Measurements from ENCODE around the gene POC1B.

POC1B gene

DNA sequence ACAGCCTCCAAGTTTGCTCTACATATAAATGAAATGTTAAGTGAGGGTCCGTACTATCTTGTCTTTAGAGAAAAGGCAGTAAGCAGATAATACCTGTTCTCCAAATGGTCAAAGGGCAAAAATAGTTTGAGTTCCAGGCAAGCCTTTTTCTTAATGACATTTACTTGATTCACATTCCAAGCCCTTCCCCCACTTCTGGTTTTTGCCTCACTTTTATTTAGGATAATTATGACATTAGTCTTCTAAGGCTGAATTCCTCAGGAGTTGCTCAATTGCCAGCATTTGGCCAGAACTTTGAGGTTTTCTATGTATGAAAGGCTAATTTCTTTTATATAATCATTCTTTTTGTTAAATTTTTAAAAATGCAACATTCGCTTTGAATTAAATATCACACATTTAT is 111.0 kb downstream of the POC1B start:
- no peak for DNase-seq

DNA sequence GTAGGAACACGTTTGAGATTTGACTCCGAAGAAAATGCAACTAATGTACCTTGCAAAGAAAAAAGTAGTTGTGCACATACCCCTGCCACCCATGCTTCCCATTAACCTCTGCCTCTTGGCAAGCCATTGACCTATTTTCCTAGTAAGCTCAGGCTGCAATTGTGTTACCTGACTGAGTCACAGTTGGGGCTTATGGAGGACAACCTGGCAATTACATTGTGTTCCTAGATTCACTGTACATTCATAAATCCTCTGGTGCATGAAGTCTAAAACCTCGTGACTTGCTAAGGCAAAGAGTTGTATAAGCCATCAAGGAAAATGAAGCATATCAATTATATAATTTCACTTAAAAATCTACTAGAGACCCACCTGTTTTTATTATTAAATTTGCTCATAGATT is 111.5 kb downstream of the POC1B start:
- no peak for DNase-seq

DNA sequence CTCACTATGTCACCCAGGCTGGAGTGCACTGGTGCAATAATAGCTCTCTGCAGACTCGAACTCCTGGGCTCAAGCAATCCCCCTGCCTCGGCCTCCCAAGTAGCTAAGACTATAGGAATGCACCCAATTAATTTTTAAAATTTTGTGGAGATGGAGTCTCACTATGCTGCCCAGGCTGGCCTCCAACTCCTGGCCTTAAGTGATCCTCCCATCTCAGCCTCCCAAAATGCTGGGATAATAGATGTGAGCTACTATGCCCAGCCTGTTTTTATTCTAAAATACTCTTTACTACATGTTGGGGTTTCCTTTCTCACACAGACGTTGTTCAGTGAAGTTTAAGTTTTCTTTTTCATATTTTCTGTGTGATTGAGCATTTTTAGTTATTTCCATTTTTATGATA is 112.6 kb downstream of the POC1B start:
- DNase-seq: no peak

DNA sequence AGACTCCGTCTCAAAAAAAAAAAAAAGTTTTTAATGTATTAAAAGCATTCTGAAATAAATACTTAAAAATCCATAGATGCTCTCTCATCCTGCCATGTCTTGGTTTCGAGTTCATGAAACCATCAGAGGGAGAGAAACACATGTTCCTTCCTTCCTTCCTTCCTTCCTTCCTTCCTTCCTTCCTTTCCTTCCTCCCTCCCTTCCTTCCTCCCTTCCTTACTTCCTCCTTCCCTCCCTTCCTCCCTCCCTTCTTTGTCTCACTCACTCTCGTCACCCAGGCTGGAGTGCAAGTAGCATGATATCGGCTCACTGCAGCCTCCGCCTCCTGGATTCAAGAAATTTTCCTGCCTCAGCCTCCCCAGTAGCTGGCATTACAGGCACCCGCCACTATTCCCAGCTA is 113.2 kb downstream of the POC1B start:
- DNase-seq: no peak

DNA sequence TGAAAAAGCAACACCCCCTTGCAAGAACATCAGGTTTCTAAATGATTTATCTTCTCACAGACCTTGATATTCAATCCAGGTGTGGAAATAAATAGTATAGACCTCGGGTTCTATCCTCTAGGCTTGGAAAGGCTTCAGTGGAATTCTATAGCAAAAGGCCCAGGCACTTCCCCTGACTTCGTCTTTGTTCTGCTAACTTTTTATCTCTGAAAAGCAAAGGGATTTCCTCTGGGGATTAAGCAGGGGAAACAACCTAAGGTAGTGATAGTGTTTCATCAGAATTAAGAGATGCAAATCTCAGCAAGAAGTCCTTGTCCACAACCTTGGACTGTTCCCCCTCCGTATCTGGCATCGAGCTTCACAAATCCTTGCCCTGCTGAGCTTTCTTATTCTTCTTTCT is 114.0 kb downstream of the POC1B start:
- no peak for DNase-seq

DNA sequence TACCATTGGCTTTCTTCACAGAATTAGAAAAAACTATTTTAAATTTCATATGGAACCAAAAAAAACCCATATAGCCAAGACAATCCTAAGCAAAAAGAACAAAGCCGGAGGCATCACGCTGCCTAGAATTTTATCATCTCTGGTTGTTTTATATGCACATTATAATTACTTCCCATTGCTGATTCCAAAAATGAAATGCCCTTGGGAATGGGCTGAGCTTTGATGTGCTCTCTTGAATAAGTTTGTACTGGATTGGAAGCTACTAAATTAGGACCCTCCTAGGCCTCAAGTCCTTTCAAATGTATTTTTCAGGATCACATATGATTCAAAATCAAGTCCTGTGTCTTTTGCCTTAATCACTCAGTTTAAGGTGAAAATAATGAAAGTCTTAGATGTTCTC is 114.6 kb downstream of the POC1B start:
- DNase-seq: no peak

DNA sequence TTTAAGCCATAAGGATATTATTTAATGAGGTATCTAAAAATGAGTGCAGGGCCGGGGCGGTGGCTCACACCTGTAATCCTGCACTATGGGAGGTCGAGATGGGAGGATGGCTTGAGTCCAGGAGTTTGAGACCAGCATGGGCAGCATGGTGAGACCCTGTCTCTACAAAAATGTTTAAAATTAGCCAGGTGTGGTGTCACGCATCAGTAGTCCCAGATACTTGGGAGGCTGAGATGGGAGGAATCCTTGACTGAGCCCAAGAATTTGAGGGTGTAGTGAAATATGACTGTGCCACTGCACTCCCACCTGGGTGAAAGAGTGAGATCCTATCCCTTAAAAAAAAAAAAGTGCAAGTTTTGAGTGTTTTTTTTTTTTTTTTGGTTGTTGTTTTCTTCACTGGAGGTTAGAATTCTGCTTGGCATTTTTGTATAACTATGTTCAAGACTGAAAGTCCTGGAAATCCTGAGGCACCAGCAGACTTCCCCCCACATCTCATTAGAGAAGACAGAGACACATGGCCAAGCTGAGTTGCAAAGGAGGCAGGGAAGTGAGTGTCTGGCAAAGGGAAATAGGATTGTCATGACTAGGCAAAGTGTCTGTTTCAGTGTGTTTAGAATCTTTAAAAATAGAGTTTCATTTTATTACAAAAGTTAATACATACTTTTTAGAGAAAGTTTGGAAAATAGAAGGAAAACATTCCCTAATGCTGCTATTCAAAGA is 120.1 kb downstream of the POC1B start:
- no peak for DNase-seq

DNA sequence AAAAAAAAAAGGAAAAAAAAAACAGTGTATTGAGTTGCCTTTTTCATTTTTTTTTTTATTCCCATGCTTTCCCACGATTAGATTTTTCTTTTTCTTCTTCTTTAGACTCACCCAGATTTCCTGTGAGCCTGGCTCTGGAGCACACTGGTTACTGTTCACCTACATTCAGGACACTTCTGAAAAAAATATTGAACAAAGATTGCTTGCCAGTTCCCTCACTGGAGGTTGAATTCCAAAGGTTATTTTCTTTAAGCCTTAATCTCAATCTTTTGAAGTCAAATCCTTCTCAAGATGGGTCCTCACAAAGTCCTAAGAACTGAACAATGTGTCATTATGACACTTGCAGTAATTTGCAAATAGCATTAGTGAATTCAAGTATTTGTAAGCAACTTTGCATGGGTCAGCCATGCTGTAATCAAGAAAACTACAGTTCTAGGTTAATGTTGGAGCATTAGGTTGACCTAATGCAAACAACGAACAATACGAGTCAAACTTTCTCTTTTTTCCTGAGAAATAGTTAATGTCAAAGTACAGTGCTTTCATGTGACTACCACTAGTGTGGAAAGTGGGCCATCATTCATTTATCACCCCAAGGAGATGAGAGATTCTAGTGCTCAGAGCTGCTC is 124.3 kb downstream of the POC1B start:
- no peak for DNase-seq

DNA sequence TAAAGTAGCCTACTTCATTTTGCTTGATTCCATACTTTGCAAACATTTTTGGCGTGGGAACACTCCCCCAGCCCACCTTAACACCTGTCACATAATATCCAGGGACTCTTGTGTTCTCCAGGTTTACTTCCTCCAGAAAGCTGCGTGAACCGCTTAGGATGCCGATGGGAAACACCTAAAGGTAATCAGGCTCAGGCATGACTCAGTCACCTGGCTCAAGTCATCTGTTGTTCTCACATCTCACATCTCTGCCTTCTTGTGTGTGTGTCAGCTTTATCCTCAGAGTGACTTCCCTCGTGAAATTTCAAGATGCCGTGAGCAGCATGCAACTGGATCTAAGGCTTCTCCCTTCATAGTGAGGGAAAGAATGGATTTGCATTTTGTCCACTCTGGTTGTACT is 125.4 kb downstream of the POC1B start:
- DNase-seq: no peak

DNA sequence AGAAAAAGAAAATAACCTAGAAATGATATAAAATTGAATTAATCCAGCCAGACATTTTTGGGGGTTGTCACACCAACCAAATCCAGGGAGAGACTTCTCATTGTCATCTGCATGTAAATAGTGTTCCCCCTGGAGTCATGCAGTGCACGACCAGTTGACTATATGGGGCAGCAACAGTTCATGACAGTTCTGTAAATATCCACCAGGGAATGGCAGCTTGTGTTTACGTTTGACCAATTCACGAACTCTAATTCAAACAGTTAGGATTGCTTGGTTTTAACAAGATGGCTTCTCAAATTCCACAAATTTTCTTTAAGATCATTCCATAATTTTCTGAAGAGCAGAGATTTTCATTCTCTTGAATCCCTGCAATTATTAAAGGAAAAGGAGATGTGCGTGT is 130.1 kb downstream of the POC1B start:
- no peak for DNase-seq

DNA sequence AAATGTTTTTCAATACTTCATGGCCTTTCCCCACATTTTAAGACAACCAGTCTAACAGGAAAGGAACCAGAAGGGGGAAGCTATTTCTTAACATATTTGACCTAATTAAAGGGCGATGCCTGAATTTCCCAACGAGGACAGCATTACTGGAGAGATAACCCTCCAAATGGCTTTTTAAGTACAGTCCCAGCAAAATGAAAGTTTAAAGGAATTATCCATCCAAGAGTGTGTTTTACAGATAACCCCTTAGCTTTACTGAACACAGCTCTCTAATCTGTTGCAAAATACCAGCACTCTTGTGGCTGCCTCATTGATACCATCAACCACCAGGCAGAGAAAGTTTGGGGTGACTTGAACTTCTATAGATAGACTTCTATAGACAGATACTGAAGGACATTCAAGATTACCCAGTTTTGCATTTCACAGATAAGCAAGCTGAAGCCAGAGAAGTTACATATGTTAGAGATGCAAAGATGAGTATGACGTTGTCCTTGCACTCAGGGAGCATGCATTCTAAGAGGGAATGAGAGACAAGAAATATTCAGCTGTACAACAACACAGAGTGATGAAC is 132.2 kb downstream of the POC1B start:
- no peak for DNase-seq

DNA sequence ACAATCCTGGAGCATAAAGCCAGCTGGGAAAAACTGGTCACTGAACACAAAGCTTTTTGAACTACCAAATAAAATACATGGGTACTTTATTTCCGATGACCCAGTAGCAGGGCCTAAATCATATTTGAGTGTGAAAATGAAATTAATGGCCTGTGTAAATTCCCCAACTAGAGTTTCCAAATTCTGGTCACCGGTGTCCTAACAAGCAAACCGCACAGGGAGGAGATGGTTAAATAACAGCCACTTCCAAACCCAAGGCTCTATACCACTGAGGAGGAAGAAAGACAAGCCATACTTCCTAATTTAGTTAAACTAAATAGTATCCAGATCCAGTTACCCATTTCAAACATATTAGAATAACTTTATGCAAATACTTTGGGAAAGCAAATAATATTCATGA is 133.5 kb downstream of the POC1B start:
- DNase-seq: no peak

DNA sequence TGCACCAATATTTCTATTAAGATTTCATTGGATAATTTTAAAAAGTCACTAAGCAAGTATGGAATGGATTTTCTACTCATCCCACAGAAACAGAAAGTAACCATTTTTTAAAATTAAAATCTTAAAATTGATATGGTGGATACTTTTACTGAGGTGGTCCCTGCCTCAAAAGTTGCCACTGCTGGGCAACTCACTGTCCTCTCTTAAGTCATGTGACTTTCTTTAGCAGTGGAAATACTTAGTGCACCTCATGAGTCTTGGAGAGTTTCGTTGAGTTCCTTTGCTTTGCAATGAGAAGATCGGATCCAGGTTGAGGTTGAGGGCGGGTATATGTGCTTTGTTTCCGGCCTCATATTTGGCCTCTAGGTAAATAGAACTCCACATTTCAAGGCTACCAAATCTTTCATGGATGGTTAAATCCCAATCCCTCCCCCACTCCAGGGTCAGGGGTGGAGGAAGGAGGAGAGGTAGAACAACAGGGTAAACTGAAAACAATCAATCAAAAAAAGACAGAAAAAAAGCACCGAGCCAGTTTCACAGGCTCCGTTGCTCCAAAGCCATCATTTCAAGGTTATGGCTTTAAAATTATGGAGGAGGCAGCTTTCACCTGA is 134.0 kb downstream of the POC1B start:
- DNase-seq: no peak

DNA sequence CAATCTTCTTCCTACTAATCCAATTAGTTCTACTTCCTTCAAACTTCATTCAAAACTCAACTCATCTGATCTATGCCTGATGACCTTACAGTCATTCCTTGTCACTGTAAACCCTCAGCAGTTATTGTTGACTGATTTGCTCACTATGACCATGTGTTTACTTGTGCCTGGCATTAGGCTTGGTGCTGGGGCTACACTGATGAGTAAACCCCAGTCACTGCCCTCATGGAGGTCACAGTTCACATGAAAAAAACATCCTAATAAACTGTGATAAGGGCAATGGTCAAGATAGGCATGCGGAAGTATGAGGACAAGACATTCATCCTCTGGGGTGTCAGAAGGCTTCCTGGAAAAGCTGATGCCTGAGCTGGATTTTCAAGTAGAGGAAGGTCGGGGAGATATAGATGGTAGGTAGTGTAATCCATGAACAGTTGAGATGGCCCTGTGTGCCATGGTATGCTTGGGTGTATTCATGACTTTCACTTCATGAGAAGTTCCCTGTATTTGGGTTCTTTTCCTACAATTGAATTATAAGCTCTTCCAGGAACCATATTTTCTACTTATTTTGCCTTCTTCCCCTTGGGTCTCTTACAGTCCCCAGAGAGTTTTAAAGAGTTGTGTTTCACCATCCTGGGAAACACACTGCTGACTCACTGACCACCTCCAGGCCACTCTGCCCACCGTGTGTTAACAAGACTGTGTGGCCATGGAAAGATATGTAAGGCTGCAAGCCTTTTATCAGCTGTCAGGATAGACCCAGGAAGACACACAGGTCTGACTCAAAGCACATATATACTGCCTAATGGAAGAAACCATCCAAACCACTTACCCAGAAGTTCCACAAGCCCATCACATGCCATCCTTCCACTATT is 134.8 kb downstream of the POC1B start:
- DNase-seq: no peak

DNA sequence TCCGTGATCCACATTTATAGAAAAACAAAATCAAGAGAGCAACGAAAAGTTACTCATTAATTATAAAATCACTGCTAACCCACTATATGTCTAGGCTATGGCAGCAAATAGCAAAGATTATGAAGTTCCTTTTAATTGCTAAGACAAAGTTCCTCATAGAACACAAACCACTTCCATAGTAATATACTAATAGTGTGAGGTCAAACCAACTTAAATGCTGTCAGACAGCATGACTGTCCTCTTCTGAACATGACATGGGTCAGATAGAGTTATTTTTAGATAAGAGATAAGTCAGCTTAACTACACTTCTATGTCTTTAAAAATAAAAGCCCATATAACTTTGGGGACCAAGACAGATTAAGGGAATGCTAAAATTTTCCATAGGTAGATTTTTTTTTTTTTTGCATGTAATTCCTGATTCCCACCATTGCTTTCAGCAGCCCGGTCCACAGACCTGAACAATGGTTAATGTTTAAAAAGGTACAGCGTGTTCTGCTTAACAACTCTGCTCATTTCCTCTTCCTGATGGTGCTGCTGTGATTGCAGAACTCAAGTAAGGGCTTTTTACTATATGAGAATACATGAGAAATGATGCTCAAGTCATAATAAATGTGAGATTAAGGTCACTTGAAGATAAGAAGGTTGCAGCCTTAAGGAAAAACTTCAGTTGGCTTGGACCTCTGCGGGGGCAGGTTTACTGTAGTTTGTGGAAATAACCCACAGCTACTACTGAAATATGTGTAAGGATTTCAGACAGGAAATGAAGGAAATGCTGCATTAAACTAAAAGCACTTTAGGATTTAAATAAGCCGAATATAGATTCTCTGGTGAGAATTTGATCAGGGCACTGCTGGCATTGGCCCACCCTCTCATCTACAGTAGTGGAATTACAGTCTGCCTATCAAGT is 135.8 kb downstream of the POC1B start:
- no peak for DNase-seq

DNA sequence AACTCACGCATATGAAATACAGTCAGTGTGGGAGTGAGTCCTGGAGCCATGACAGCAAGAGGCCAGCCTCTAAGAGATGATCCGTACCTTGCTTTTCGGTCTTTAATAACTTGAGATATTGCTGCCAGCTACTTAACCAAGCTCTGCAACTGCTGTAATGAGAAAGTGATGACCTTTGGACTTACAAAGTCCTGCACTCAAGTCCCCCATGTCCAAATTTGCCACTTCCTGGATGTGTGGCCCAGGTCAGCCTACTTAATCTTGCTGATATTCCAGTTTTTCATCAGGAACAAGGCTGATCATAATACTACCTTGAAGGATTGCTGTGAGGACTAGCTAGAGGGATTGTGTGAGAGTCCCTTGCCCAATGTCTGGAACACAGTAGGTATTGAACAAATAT is 139.7 kb downstream of the POC1B start:
- no peak for DNase-seq

DNA sequence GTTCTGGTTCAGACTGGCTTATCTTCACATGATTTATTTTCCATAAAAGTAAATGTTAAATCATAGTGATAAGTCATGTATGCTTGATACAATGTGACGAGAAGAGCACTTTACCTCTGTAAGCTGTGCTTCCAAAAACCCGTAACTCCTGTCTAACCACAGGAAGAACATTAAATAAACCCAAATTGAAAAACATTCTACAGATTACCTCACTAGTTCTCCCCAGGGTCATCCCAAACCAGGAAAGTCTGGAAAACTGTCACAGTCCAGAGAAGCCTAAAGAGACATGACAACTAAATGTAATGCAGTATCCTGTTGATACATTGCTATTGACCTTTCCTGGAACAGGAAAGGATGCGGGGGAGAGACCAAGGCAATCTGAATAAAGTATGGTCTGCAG is 141.0 kb downstream of the POC1B start:
- no peak for DNase-seq

DNA sequence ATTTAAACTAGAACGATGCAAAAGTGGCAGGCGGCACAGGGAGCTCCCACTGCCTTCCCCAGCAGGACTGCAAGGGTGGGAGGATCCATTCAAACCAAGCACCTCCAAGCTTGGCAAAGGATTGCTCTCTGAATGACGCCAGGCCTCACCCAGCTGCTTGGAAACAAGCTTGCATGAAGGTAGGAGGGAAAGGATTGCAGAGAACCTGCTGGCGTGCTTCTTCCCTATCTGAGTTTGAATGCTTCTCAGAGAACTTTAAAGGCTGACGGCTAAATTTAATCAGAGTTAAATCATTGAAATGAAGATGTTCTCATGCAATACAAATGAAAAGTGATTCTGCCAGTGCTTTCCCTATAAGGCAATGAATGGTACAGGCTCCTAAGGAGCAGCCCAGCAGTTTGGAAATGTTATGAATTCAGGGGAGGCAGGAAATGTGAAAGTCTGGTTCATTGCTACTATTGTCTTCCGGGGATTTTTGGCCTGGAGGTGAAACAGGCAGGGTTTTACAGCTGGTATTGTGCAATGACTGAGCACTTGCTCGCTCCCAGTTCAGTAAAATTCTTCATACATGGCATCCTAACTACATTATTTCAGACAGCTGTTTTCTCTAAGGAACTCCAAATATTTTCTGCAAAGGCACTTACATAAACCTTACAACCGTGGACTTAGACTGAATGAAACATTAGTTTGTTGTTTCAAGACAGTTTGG is 141.6 kb downstream of the POC1B start:
- no peak for DNase-seq

DNA sequence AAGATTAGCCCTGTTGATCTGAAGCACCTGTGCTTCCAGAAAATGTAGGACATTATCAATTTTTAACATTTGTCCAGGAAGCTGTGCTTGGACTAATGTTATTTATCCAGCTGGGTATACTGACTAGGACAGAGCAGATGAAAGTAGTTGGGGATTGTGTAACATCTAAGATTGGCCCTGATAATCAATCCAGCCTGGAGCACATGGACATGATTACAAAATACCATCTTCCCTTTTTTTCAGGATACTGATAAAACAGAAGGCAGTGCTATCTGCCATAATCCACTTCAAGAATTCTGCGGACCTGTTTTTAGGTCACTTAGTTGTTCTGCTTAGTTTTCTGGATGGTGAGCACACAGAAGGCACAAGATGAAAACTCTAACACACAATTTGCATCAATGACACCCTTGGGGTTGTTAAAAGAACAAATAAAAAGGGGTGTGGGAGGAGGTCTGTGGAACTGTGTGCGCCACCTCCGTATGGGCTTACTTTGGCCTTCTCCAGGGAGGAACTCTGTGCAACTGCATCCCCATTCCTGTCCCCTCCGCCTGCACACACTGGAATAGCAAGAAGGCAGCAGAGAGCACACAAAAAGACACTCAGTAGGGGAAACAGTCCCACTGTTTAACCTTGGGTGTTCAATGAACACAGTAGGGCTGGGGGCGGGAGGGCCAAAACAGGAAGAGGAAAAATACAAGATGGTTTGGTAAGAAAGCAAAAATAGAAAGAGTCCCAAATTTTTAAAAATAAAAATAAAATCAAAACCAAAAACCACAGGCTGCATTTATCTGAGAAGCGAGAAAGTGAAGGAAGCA is 142.4 kb downstream of the POC1B start:
- DNase-seq: no peak

DNA sequence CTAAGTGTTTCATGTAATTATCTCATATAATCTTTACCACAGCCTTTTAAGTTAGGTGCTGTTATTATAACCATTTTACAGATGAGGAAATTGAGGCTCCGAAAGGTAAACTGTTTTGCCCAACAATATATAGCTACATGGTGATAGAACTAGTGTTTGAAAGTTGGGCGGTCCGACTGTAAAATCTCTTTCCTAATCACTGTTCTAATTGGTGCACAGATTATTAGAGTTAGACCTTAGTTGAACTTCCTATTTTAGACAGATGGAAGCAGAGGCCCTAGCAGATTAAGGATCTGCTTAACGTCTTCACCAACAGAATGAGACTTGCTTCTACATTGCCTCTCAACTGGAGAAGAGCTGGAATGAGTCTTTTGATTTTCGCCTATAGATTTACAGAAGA is 143.5 kb downstream of the POC1B start:
- DNase-seq: no peak
